ENCODE results near the gene MYL2. TPM values are rescaled to one million over a fixed set of nuclear protein-coding genes. Genes with fewer than 3 reads are reported as not detected.
A peak's percentile ranks its signal among the peaks of the same experiment; 100 is the strongest.

MYL2 gene
- total RNA-seq, 1 experiment from 2014 or later = not detected

GRCh38 chr12:110896559-110896958, 23.8 kb downstream of the MYL2 start:
- peak; percentile 23 for DNase-seq (ENCODE audit: low read depth)

GRCh38 chr12:110893956-110894355, 26.4 kb downstream of the MYL2 start:
- no peak for DNase-seq (ENCODE audit: low read depth)

GRCh38 chr12:110889361-110889760, 31.0 kb downstream of the MYL2 start:
- no peak for DNase-seq (ENCODE audit: low read depth)

GRCh38 chr12:110888256-110888991, 32.0 kb downstream of the MYL2 start:
- DNase-seq (ENCODE audit: low read depth) = no peak

- DNase-seq (ENCODE audit: low read depth) = no peak
Measured at GRCh38 chr12:110885152-110885840, 35.1 kb downstream of the MYL2 start.

GRCh38 chr12:110883251-110883650, 37.1 kb downstream of the MYL2 start:
- no peak for DNase-seq (ENCODE audit: low read depth)

- DNase-seq (ENCODE audit: low read depth) = no peak
Measured at GRCh38 chr12:110880651-110881050, 39.7 kb downstream of the MYL2 start.

- no peak for DNase-seq (ENCODE audit: low read depth)
Measured at GRCh38 chr12:110874781-110875180, 45.6 kb downstream of the MYL2 start.

GRCh38 chr12:110874351-110874750, 46.0 kb downstream of the MYL2 start:
- no peak for DNase-seq (ENCODE audit: low read depth)

- no peak for DNase-seq (ENCODE audit: low read depth)
Measured at GRCh38 chr12:110872100-110872499, 48.3 kb downstream of the MYL2 start.

- DNase-seq (ENCODE audit: low read depth) = no peak
Measured at GRCh38 chr12:110869803-110870202, 50.6 kb downstream of the MYL2 start.

- DNase-seq (ENCODE audit: low read depth) = no peak
Measured at GRCh38 chr12:110869026-110869425, 51.4 kb downstream of the MYL2 start.

- DNase-seq (ENCODE audit: low read depth) = no peak
Measured at GRCh38 chr12:110865521-110865920, 54.9 kb downstream of the MYL2 start.

GRCh38 chr12:110863161-110863560, 57.2 kb downstream of the MYL2 start:
- no peak for DNase-seq (ENCODE audit: low read depth)

- no peak for DNase-seq (ENCODE audit: low read depth)
Measured at GRCh38 chr12:110862329-110862728, 58.0 kb downstream of the MYL2 start.

GRCh38 chr12:110861729-110862128, 58.6 kb downstream of the MYL2 start:
- DNase-seq (ENCODE audit: low read depth) = no peak

Other genes starting within 250 kb of the MYL2 start
- gene HVCN1, start 231.5 kb downstream of the MYL2 start, total RNA-seq (2014; rRNA removed; shearing (Covaris generic)) = 0.23 TPM in 1 of 2 replicates, not detected in the other
- 140 and 143 TPM in 2 replicates for gene PPP1CC, start 177.7 kb downstream of the MYL2 start, total RNA-seq (2014; rRNA removed; shearing (Covaris generic))
- gene CCDC63, start 73.6 kb downstream of the MYL2 start, total RNA-seq (2014; rRNA removed; shearing (Covaris generic)) = not detected in 2 replicates
- 0.06 TPM in 2 replicates for gene CUX2, start 113.6 kb upstream of the MYL2 start, total RNA-seq (2014; rRNA removed; shearing (Covaris generic))

Data from Daoy (cell line).